BLaER1 (cell line): ENCODE measurements around the gene TRANK1.

ENCODE experiments used
- H3K27ac ChIP-seq: shearing (Covaris generic); formaldehyde crosslinking; 2 replicates; pipeline ENCODE4 v1.8.1; 2022
- H3K27me3 ChIP-seq: shearing (Covaris generic); formaldehyde crosslinking; 2 replicates; pipeline ENCODE4 v1.8.1; 2022
- H3K36me3 ChIP-seq: shearing (Covaris generic); formaldehyde crosslinking; 2 replicates; pipeline ENCODE4 v1.8.1; 2022
- H3K4me1 ChIP-seq: shearing (Covaris generic); formaldehyde crosslinking; 2 replicates; pipeline ENCODE4 v1.8.1; 2022
- H3K4me2 ChIP-seq: shearing (Covaris generic); formaldehyde crosslinking; 2 replicates; pipeline ENCODE4 v1.8.1; 2022
- H3K4me3 ChIP-seq: shearing (Covaris generic); formaldehyde crosslinking; 2 replicates; pipeline ENCODE4 v1.8.1; 2022
- H3K9ac ChIP-seq: shearing (Covaris generic); formaldehyde crosslinking; 2 replicates; pipeline ENCODE4 v1.8.1; 2022
- H3K9me3 ChIP-seq: shearing (Covaris generic); formaldehyde crosslinking; 2 replicates; pipeline ENCODE4 v1.8.1; 2022
- H4K20me1 ChIP-seq: shearing (Covaris generic); formaldehyde crosslinking; 2 replicates; pipeline ENCODE4 v1.8.1; 2022
- Cebpa-rat ChIP-seq: shearing (Covaris generic); IDR thresholded peaks from 2 replicates; pipeline ENCODE4 v1.8.1; 2022

TRANK1 gene

GRCh38 chr3:36877930-36878685 is 66.7 kb downstream of the TRANK1 start:
- Histone ChIP-seq H3K4me1 (peaks cover 30% of the 10 kb centered on the region), H3K36me3 (peaks cover 13% of the 10 kb centered on the region), H3K9me3 (0 out of 2 replicates have a peak, but pooled peaks cover 8% of the 10 kb centered on the region), H3K9ac (no peak overlapping the region), H3K27me3 (no peaks in the 10 kb centered on the region), H4K20me1 (no peaks in the 10 kb centered on the region), H3K4me3 (no peak overlapping the region), H3K4me2 (no peak overlapping the region), H3K27ac (no peak overlapping the region)
- TF ChIP-seq Cebpa-rat, result no peak

GRCh38 chr3:36876181-36876936 is 68.5 kb downstream of the TRANK1 start:
- H3K4me1 ChIP-seq, result peaks cover 30% of the 10 kb centered on the region
- H3K4me2 ChIP-seq, result peak overlapping the region; percentile 70
- peak overlapping the region; percentile 78 for H3K27ac ChIP-seq
- no peak for TF ChIP-seq Cebpa-rat
- 0 out of 2 replicates have a peak, but pooled peaks cover 2% of the 10 kb centered on the region for H3K9me3 ChIP-seq
- 0 out of 2 replicates have a peak overlapping the region, but pooled peaks have one; percentile 13 for H3K4me3 ChIP-seq
- peaks cover 4% of the 10 kb centered on the region; the same call in 1 of the 2 replicates for H3K36me3 ChIP-seq
- H4K20me1 ChIP-seq, result no peaks in the 10 kb centered on the region
- H3K27me3 ChIP-seq, result no peaks in the 10 kb centered on the region
- H3K9ac ChIP-seq, result peak overlapping the region; percentile 66

GRCh38 chr3:36875397-36875796 is 69.5 kb downstream of the TRANK1 start:
- H3K4me1 ChIP-seq, result peaks cover 30% of the 10 kb centered on the region
- H3K4me2 ChIP-seq, result 0 out of 2 replicates have a peak overlapping the region, but pooled peaks have one; percentile 70
- H3K27ac ChIP-seq, result no peak overlapping the region
- no peaks in the 10 kb centered on the region for H3K36me3 ChIP-seq
- no peaks in the 10 kb centered on the region for H4K20me1 ChIP-seq
- no peaks in the 10 kb centered on the region for H3K27me3 ChIP-seq
- no peak overlapping the region for H3K9ac ChIP-seq
- no peak overlapping the region for H3K4me3 ChIP-seq
- no peak for TF ChIP-seq Cebpa-rat
- H3K9me3 ChIP-seq, result no peaks in the 10 kb centered on the region

GRCh38 chr3:36874424-36874823 is 70.4 kb downstream of the TRANK1 start:
- no peak for TF ChIP-seq Cebpa-rat
- Histone ChIP-seq H4K20me1 (no peaks in the 10 kb centered on the region), H3K27me3 (no peaks in the 10 kb centered on the region), H3K4me1 (peaks cover 30% of the 10 kb centered on the region), H3K4me2 (peak overlapping the region; percentile 18), H3K36me3 (no peaks in the 10 kb centered on the region), H3K4me3 (no peak overlapping the region), H3K9me3 (no peaks in the 10 kb centered on the region), H3K9ac (no peak overlapping the region), H3K27ac (no peak overlapping the region)

GRCh38 chr3:36871379-36872126 is 73.3 kb downstream of the TRANK1 start:
- H3K27me3 ChIP-seq, result no peaks in the 10 kb centered on the region
- no peak for TF ChIP-seq Cebpa-rat
- no peaks in the 10 kb centered on the region for H3K36me3 ChIP-seq
- no peak overlapping the region for H3K27ac ChIP-seq
- H3K9me3 ChIP-seq, result no peaks in the 10 kb centered on the region
- H4K20me1 ChIP-seq, result no peaks in the 10 kb centered on the region
- peaks cover 22% of the 10 kb centered on the region for H3K4me1 ChIP-seq
- no peak overlapping the region for H3K9ac ChIP-seq
- no peak overlapping the region for H3K4me3 ChIP-seq
- H3K4me2 ChIP-seq, result no peak overlapping the region

GRCh38 chr3:36868614-36869436 is 76.0 kb downstream of the TRANK1 start:
- Histone ChIP-seq H3K9ac (no peak overlapping the region), H3K27ac (no peak overlapping the region), H3K4me1 (no peaks in the 10 kb centered on the region), H3K4me3 (no peak overlapping the region), H3K36me3 (peaks cover 17% of the 10 kb centered on the region), H3K27me3 (no peaks in the 10 kb centered on the region), H4K20me1 (no peaks in the 10 kb centered on the region), H3K4me2 (no peak overlapping the region), H3K9me3 (no peaks in the 10 kb centered on the region)
- no peak for TF ChIP-seq Cebpa-rat

- peaks cover 26% of the 10 kb centered on the region for H3K36me3 ChIP-seq
- no peaks in the 10 kb centered on the region for H4K20me1 ChIP-seq
- no peak for TF ChIP-seq Cebpa-rat
- no peak overlapping the region for H3K27ac ChIP-seq
- H3K9me3 ChIP-seq, result no peaks in the 10 kb centered on the region
- H3K4me3 ChIP-seq, result no peak overlapping the region
- no peak overlapping the region for H3K9ac ChIP-seq
- H3K4me1 ChIP-seq, result no peaks in the 10 kb centered on the region
- H3K27me3 ChIP-seq, result no peaks in the 10 kb centered on the region
- H3K4me2 ChIP-seq, result no peak overlapping the region
These were observed 77.0 kb downstream of the TRANK1 start for GRCh38 chr3:36867810-36868209.

GRCh38 chr3:36866368-36866767 is 78.5 kb downstream of the TRANK1 start:
- Histone ChIP-seq H3K27ac (no peak overlapping the region), H3K4me3 (no peak overlapping the region)

More at GRCh38 chr3:36866368-36866767, 78.5 kb downstream of the TRANK1 start:
- no peaks in the 10 kb centered on the region for H3K9me3 ChIP-seq
- H4K20me1 ChIP-seq, result no peaks in the 10 kb centered on the region
- H3K9ac ChIP-seq, result no peak overlapping the region
- H3K36me3 ChIP-seq, result peaks cover 34% of the 10 kb centered on the region
- no peak for TF ChIP-seq Cebpa-rat
- H3K4me1 ChIP-seq, result no peaks in the 10 kb centered on the region
- no peak overlapping the region for H3K4me2 ChIP-seq
- no peaks in the 10 kb centered on the region for H3K27me3 ChIP-seq
